ENCODE measurements around the gene PLEKHB1. TPM values are rescaled to one million over a fixed set of nuclear protein-coding genes. Genes with fewer than 3 reads are reported as not detected.

PLEKHB1 gene
- total RNA-seq, 4 donors from 2014 or later = 7.2 to 23.5 (median 9.6) TPM

DNA sequence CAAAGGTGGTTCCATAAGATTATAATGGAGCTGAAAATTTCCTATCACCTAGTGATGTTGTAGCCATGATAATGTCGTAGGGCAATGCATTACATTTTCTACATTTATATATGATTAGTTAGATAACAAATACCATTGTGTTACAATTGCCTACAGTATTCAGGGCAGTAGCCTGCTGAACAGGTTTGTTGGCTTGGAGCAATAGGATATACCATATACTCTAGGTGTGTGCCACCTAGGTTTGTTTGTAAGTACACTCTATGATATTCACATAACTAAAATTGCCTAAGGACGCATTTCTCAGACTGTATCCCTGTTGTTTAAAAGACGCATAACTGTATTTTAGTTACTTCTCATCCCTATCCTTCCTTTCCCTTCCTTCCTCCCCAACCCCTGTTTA lies 13.6 kb downstream of the PLEKHB1 start:
- intact Hi-C loops (cut with DNase I; ENCODE audit: low total_unique reads) (loop anchor here (2.0 to 10.0 kb wide), 4 partner anchors 33 to 355 kb away; partner anchors contain the start of gene ARHGEF17), in situ Hi-C loops (cut with MboI; ENCODE audit: low pct_ligation_motif_present in 1 of 4, low pct_unique_long_range_greater_than_20kb in 1 of 4, low sequenced_read_pairs in 3 of 4) (loop anchor here in 2 of 4 donors (10.0 kb wide), 1 partner anchor 255 kb away; no protein-coding TSS in a partner anchor)
- Histone ChIP-seq H3K4me3 (no peak overlapping the region), H3K27me3 (no peaks in the 10 kb centered on the region), H3K9me3 (no peaks in the 10 kb centered on the region), H3K36me3 (no peaks in the 10 kb centered on the region), H3K27ac (peak overlapping the region in 1 of 4 donors; percentile 14), H3K4me1 (peaks cover 5 to 13% (median 10%) of the 10 kb centered on the region in 4 donors)
- peak; percentile 34 for DNase-seq
- WGBS, 2 donors (ENCODE audit: low coverage in 1 of 2) = 52 to 56% methylated on average over 3 of the region's 3 CpGs
- TF ChIP-seq POLR2A (IDR thresholded peaks at IDR 0.05) = no peak
- TF ChIP-seq POLR2AphosphoS5 (IDR thresholded peaks at IDR 0.05) = no peak

GRCh38 chr11:73660497-73661034 lies 14.2 kb downstream of the PLEKHB1 start:
- no peak for DNase-seq
- Histone ChIP-seq H3K4me3 (peak overlapping the region in 2 of 4 donors; percentile 24 to 43), H3K9me3 (no peaks in the 10 kb centered on the region), H3K36me3 (no peaks in the 10 kb centered on the region), H3K27me3 (no peaks in the 10 kb centered on the region), H3K4me1 (peaks cover 5 to 13% (median 10%) of the 10 kb centered on the region in 4 donors), H3K27ac (peak overlapping the region in 1 of 4 donors; percentile 14)
- 58 to 83% methylated on average over 1 to 24 of the region's 25 CpGs for WGBS, 2 donors (ENCODE audit: low coverage in 1 of 2)
- in situ Hi-C loops (cut with MboI; ENCODE audit: low pct_ligation_motif_present in 1 of 4, low pct_unique_long_range_greater_than_20kb in 1 of 4, low sequenced_read_pairs in 3 of 4) (loop anchor here in 2 of 4 donors (10.0 kb wide), 1 partner anchor 256 kb away; no protein-coding TSS in a partner anchor), intact Hi-C loops (cut with DNase I; ENCODE audit: low total_unique reads) (loop anchor here (2.0 to 10.0 kb wide), 4 partner anchors 33 to 356 kb away; partner anchors contain the start of gene ARHGEF17)
- TF ChIP-seq EP300 (IDR thresholded peaks at IDR 0.05; ENCODE audit: low read depth) (no peak), POLR2A (IDR thresholded peaks at IDR 0.05) (no peak), POLR2AphosphoS5 (IDR thresholded peaks at IDR 0.05) (no peak)
- TF ChIP-seq, protein P1, sequence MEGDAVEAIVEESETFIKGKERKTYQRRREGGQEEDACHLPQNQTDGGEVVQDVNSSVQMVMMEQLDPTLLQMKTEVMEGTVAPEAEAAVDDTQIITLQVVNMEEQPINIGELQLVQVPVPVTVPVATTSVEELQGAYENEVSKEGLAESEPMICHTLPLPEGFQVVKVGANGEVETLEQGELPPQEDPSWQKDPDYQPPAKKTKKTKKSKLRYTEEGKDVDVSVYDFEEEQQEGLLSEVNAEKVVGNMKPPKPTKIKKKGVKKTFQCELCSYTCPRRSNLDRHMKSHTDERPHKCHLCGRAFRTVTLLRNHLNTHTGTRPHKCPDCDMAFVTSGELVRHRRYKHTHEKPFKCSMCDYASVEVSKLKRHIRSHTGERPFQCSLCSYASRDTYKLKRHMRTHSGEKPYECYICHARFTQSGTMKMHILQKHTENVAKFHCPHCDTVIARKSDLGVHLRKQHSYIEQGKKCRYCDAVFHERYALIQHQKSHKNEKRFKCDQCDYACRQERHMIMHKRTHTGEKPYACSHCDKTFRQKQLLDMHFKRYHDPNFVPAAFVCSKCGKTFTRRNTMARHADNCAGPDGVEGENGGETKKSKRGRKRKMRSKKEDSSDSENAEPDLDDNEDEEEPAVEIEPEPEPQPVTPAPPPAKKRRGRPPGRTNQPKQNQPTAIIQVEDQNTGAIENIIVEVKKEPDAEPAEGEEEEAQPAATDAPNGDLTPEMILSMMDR (IDR thresholded peaks at IDR 0.05) = no peak

DNA sequence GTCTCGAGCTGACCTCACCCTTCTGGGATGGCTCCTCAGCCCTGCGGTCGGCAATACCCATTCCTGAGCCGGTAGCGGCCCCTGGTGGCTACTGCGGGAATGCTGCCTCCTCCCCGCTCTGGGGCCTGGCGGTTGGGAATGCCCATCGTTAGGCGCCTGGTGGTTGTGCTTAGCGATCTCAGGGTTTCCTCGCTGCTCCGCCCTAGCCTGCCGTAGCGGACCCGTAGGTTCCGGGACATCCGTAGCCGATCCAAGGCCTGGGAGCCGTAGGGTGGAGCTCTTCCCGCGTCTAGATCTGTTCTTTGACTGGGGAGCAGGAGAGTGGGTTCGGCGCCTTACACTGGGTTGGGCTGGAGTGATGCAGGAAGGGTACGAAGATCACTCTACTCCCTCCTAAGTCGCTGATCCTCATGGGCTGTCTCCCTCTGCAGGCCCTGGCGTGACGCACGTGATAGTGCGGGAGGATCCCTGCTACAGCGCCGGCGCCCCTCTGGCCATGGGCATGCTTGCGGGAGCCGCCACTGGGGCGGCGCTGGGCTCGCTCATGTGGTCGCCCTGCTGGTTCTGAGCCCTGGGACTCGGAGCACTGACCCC lies 14.8 kb downstream of the PLEKHB1 start:
- intact Hi-C loops (cut with DNase I; ENCODE audit: low total_unique reads) = loop anchor here (2.0 to 10.0 kb wide), 4 partner anchors 34 to 356 kb away; partner anchors contain the start of gene ARHGEF17
- Histone ChIP-seq H3K27ac (no peak overlapping the region), H3K9me3 (no peaks in the 10 kb centered on the region), H3K36me3 (no peaks in the 10 kb centered on the region), H3K27me3 (no peaks in the 10 kb centered on the region), H3K4me1 (peaks cover 5 to 13% (median 10%) of the 10 kb centered on the region in 4 donors), H3K4me3 (peak overlapping the region in 2 of 4 donors; percentile 24 to 43)
- in situ Hi-C loops (cut with MboI; ENCODE audit: low pct_ligation_motif_present in 1 of 4, low pct_unique_long_range_greater_than_20kb in 1 of 4, low sequenced_read_pairs in 3 of 4) = loop anchor here in 2 of 4 donors (10.0 kb wide), 1 partner anchor 256 kb away; no protein-coding TSS in a partner anchor
- WGBS, 2 donors (ENCODE audit: low coverage in 1 of 2) = 15% methylated on average over 32 of the region's 40 CpGs; no CpG with 5 or more reads in 1 of the 2 donors
- TF ChIP-seq POLR2A (IDR thresholded peaks at IDR 0.05) (no peak), POLR2AphosphoS5 (IDR thresholded peaks at IDR 0.05) (no peak), EP300 (IDR thresholded peaks at IDR 0.05; ENCODE audit: low read depth) (no peak)
- TF ChIP-seq, protein P1 (IDR thresholded peaks at IDR 0.05) = peak; percentile 95 to 98 (median 97)
- DNase-seq = peak; percentile 91

DNA sequence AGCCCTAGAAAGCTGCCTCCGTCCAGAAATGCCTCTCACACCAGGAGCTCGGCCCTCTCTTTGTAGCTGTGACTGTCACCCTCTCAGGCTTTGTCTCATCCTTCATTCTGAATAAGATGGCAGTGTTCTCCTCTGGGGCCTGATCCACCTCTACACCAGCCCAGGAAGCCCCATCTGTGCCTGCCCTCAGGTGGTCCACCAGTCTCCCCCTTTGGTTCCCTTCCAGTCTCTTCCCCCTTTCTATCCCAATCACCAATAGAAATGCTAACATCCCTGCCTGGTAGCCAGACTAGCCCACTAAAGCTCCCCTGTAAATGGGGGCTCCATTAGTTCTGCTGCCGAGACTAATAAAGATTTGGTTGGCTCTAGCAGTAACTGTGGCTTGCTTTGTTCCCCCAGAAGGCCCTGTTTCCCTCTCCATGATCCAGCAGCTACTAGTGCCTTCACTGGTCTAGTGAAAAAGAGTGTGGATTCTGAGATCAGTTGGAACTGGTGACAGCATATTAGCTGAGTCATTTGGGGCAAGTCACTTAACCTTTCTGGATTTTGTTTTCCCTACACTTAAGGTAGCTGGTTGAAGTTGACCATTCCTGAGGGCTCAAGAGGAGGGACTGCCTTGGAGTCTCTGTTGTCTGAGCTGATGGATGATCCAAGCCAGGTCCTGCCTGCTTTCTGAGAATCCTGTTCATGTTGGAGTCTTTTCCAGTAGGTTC lies 16.2 kb downstream of the PLEKHB1 start:
- TF ChIP-seq, protein P1 (IDR thresholded peaks at IDR 0.05) = no peak
- TF ChIP-seq EP300 (IDR thresholded peaks at IDR 0.05; ENCODE audit: low read depth) = no peak
- no peak for TF ChIP-seq POLR2A (IDR thresholded peaks at IDR 0.05)
- TF ChIP-seq POLR2AphosphoS5 (IDR thresholded peaks at IDR 0.05) = no peak
- intact Hi-C loops (cut with DNase I; ENCODE audit: low total_unique reads) = loop anchor here (5.0 to 10.0 kb wide), 3 partner anchors 35 to 358 kb away; partner anchors contain the start of gene ARHGEF17

More for the DNA sequence above, 16.2 kb downstream of the PLEKHB1 start:
- no peaks in the 10 kb centered on the region for H3K9me3 ChIP-seq
- H3K4me1 ChIP-seq = peaks cover 5 to 13% (median 10%) of the 10 kb centered on the region in 4 donors
- 96% methylated on average over 3 of the region's 3 CpGs; no CpG with 5 or more reads in 1 of the 2 donors for WGBS, 2 donors (ENCODE audit: low coverage in 1 of 2)
- no peaks in the 10 kb centered on the region for H3K36me3 ChIP-seq
- in situ Hi-C loops (cut with MboI; ENCODE audit: low pct_ligation_motif_present in 1 of 4, low pct_unique_long_range_greater_than_20kb in 1 of 4, low sequenced_read_pairs in 3 of 4) = loop anchor here in 2 of 4 donors (10.0 kb wide), 1 partner anchor 258 kb away; no protein-coding TSS in a partner anchor
- H3K27me3 ChIP-seq = no peaks in the 10 kb centered on the region
- no peak overlapping the region for H3K4me3 ChIP-seq
- DNase-seq = no peak
- no peak overlapping the region for H3K27ac ChIP-seq

Measured in transverse colon (tissue), 4 donors.